Breast epithelium (tissue), 4 donors: ENCODE measurements around the gene NRL. TPM values are rescaled to one million over a fixed set of nuclear protein-coding genes. Genes with fewer than 3 reads are reported as not detected.

ENCODE experiments used
- DNase-seq, 2 donors: peaks; one replicate each; pipeline ENCODE4 v3.0.0-alpha.2; 2019; ENCODE audit warnings: low spot score in 2 of 2
- H3K27ac ChIP-seq, 2 donors: fragments of 200-600 bp; sonication (generic) in 1 of 2; one replicate each; pipeline ENCODE4 v1.5.1; 2016 to 2019; ENCODE audit warnings: mild to moderate bottlenecking in 1 of 2
- H3K27me3 ChIP-seq, 2 donors: fragments of 200-600 bp; sonication (generic) in 1 of 2; one replicate each; pipeline versions ENCODE4 v1.5.1 to v1.6.0; 2017 to 2019; ENCODE audit warnings: control low read depth in 1 of 2, mild to moderate bottlenecking in 1 of 2
- H3K36me3 ChIP-seq: fragments of 200-600 bp; one replicate; pipeline ENCODE4 v1.5.1; 2019
- H3K4me1 ChIP-seq, 2 donors: fragments of 200-600 bp; sonication (generic); one replicate each; pipeline ENCODE4 v1.5.1; 2016 to 2019; ENCODE audit warnings: control low read depth in 1 of 2
- H3K4me3 ChIP-seq, 3 donors: fragments of 200-600 bp; sonication (generic); 1 replicate in 2 of 3; 2 replicates in 1 of 3; pipeline ENCODE4 v1.5.1; 2016 to 2019; ENCODE audit warnings: mild to moderate bottlenecking in 3 of 3, moderate library complexity in 2 of 3
- H3K9me3 ChIP-seq, 2 donors: fragments of 200-600 bp; sonication (generic) in 1 of 2; one replicate each; pipeline ENCODE4 v1.5.1; 2016 to 2019; ENCODE audit warnings: control low read depth in 1 of 2
- POLR2A ChIP-seq: fragments of 450-650 bp; IDR thresholded peaks from one replicate; pipeline ENCODE4 v1.6.1; 2016; ENCODE audit warnings: antibody characterized with exemption, mild to moderate bottlenecking, moderate library complexity
- POLR2AphosphoS5 ChIP-seq, 3 donors: sonication (generic); formaldehyde crosslinking; IDR thresholded peaks; one replicate each; pipeline ENCODE4 v1.6.1; 2017; ENCODE audit warnings: antibody characterized with exemption in 3 of 3
- intact Hi-C: fragments of 100-400 bp; cut with DNase I; formaldehyde crosslinking; loops from one replicate; pipeline ENCODE4 v1.15.1; 2023; ENCODE audit warnings: low total_unique reads
- total RNA-seq, 3 donors: library from RNA; depleted of rRNA; stranded (reverse); fragments of >200 nt; gene quantifications; one replicate each; pipeline ENCODE4 v1.1.0, GENCODE V29; 2016
- TF ChIP-seq, protein P1 (sequence below), 3 donors: fragments of 450-650 bp; IDR thresholded peaks; one replicate each; pipeline ENCODE4 v1.5.1; 2016 to 2017; ENCODE audit warnings: antibody characterized with exemption in 3 of 3, mild to moderate bottlenecking in 3 of 3, moderate library complexity in 3 of 3

NRL gene
- total RNA-seq, 3 donors from 2014 or later: 2.1 to 5.6 (median 2.5) TPM

DNA sequence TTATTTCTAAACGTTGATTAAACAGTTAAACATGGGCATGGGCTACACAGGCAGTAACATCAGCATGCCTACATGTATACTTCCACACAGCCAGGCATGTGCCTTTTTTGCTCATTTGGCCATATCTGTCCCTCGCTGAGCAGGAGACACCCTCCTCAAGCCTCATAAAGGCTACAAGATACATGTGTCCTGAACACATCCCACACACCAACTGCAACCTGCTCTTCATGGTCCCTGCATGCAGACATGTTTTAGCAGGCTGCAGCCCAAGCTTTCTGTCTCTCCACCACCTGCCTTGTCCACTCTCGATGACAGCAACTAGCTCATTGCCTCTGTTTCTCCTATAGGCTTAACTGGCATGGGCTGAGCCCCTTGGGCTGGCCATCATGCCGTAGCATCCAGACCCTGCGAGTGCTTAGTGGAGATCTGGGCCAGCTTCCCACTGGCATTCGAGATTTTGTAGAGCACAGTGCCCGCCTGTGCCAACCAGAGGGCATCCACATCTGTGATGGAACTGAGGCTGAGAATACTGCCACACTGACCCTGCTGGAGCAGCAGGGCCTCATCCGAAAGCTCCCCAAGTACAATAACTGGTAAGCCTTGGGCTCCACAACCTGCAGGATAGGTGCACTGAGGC lies 18.1 kb downstream of the NRL start:
- H3K27ac ChIP-seq: no peak overlapping the region
- H3K36me3 ChIP-seq: no peaks in the 10 kb centered on the region
- no peak for TF ChIP-seq POLR2AphosphoS5 (IDR thresholded peaks at IDR 0.05)
- TF ChIP-seq POLR2A: no peak
- TF ChIP-seq, protein P1, sequence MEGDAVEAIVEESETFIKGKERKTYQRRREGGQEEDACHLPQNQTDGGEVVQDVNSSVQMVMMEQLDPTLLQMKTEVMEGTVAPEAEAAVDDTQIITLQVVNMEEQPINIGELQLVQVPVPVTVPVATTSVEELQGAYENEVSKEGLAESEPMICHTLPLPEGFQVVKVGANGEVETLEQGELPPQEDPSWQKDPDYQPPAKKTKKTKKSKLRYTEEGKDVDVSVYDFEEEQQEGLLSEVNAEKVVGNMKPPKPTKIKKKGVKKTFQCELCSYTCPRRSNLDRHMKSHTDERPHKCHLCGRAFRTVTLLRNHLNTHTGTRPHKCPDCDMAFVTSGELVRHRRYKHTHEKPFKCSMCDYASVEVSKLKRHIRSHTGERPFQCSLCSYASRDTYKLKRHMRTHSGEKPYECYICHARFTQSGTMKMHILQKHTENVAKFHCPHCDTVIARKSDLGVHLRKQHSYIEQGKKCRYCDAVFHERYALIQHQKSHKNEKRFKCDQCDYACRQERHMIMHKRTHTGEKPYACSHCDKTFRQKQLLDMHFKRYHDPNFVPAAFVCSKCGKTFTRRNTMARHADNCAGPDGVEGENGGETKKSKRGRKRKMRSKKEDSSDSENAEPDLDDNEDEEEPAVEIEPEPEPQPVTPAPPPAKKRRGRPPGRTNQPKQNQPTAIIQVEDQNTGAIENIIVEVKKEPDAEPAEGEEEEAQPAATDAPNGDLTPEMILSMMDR (IDR thresholded peaks at IDR 0.05): no peak
- peaks cover 0 to 4% of the 10 kb centered on the region in 2 donors for H3K4me1 ChIP-seq
- H3K27me3 ChIP-seq: no peaks in the 10 kb centered on the region
- no peak overlapping the region for H3K4me3 ChIP-seq
- no peak for DNase-seq
- H3K9me3 ChIP-seq: no peaks in the 10 kb centered on the region
- intact Hi-C loops: no loop called here

DNA sequence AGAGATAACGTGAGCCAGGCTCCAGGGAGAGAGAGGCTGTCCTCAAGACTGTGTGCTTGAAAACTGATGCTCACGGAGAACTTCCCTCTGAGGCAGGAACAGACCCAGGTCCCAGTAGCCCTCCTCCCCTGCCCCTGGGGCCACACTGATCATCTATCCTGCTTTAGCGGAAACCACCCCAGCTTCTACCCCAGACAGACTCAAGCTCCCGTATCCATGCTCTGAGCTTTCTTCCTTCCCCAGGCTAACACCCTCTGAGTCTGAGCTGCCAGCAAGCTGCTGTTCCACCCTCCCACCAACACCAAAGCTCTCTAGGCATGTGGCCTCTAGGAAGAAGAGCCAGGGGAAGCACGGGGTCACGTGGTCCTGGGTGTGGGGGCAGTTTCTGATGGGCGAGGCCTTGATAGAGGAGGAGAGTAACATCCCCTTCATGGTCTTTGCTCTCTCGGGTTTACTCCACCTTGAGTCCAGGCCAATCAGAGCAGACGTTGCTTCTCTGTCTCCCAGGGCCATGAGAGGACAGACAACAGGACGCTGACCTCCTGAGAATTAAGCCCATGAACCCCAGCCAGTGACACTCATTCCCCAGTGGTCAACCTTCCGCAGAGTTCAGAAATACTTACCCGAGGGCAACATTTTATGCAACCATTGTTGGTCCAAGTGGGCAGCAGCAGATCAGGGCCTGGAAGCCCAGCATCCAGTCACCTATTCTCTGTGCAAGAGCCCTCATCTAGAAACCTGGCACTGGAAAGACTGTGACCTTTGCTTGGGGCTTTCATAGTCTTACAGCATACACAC lies 19.3 kb downstream of the NRL start:
- intact Hi-C loops: no loop called here
- Histone ChIP-seq H3K4me3 (peak overlapping the region; percentile 91 to 98 (median 93)), H3K4me1 (peaks cover 0 to 4% of the 10 kb centered on the region in 2 donors), H3K36me3 (no peaks in the 10 kb centered on the region), H3K27me3 (no peaks in the 10 kb centered on the region), H3K27ac (peak overlapping the region; percentile 95 to 99), H3K9me3 (no peaks in the 10 kb centered on the region)
- no peak for DNase-seq
- TF ChIP-seq, protein P1 (IDR thresholded peaks at IDR 0.05): no peak
- TF ChIP-seq POLR2A: no peak
- no peak for TF ChIP-seq POLR2AphosphoS5 (IDR thresholded peaks at IDR 0.05)

DNA sequence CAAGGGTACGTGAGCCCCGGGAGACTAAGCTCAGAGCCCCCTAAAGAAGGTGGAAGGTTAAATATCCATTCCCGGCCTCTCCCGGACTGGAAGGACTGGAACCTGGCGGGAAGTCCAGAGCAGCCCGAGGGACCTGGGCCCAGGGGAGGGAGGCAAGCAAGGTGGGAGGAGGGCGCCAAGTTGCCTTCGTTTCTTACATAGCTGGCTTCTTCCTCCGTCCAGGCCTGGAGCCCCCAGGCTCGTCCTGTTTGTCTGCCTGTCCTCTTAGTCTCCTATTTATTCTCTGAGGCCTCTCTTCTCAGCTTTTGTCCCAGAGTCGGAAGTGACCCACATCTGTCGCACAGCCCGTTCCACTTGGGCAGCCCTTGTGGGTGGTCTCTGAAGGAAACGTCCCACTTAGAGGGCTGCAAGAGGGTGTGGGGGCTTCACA lies 19.9 kb downstream of the NRL start:
- H3K27ac ChIP-seq: peak overlapping the region; percentile 95 to 99
- intact Hi-C loops: no loop called here
- H3K4me1 ChIP-seq: peaks cover 0 to 4% of the 10 kb centered on the region in 2 donors
- H3K9me3 ChIP-seq: no peaks in the 10 kb centered on the region
- TF ChIP-seq, protein P1 (IDR thresholded peaks at IDR 0.05): no peak
- TF ChIP-seq POLR2A (no peak), POLR2AphosphoS5 (IDR thresholded peaks at IDR 0.05) (no peak)
- no peaks in the 10 kb centered on the region for H3K27me3 ChIP-seq
- H3K36me3 ChIP-seq: no peaks in the 10 kb centered on the region
- H3K4me3 ChIP-seq: peak overlapping the region; percentile 91 to 98 (median 93)
- DNase-seq: no peak

DNA sequence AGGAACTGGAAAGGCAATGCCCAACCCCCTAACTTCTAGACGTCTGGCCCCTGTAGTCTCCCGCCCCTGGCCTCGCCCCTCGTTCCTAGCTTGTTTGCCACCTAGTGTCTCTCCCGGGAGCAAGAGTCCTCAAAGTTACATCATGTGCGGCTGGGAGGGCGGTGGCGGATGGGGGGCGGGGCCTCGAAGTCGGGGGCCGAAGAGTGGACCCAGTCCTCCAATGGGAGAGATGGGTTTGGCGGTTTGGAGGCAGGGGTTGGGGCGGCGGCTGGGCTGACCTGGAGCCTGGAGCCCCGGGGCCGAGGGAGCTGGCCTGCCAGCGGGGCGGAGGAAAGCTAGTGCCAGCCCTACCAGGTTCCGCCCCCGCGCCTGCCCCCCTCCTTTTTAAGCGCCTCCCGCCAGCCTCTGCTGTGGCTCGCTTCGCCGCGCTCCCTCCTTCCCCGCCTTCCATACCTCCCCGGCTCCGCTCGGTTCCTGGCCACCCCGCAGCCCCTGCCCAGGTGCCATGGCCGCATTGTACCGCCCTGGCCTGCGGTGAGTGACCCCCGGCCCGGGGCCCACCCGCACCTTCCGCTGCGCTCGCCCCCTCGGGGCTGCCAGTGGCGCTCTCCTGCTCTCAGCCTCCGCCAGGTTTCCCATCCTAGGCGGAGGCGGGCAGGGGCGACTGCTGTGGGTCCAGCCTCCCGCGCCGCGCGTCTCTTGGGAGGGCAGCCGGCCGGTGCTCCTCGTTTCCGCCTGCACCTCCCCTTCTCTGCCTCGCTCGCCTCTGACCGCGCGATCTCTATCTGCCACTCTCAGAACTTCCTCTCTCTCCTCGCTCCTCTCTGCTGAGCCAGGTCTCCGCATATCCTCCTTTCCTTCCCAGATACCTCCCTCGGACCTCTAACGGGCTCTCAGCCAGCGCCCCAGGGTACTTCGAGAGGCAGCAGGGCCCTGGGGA lies 20.6 kb downstream of the NRL start, which contains the start of gene PCK2:
TSS of gene PCK2 (plus strand) at position 411 of the 940 bp plus-strand sequence. CDS start at position 506, 95 bp downstream.
- Histone ChIP-seq H3K36me3 (no peaks in the 10 kb centered on the region), H3K4me3 (peak within 1 kb of the TSS; percentile 91 to 98 (median 93)), H3K4me1 (peaks cover 0 to 4% of the 10 kb centered on the region in 2 donors), H3K27me3 (no peaks in the 10 kb centered on the region), H3K27ac (peak within 1 kb of the TSS; percentile 95 to 99), H3K9me3 (no peaks in the 10 kb centered on the region)
- intact Hi-C loops: no loop called here
- peak; percentile 91 to 94 for DNase-seq
- TF ChIP-seq POLR2A (peak; percentile 29), POLR2AphosphoS5 (IDR thresholded peaks at IDR 0.05) (peak in 2 of 3 donors; percentile 18 to 41)
- TF ChIP-seq, protein P1 (IDR thresholded peaks at IDR 0.05): peak in 2 of 3 donors; percentile 10 to 21
